ENCODE results near the gene ESRRB.

GRCh38 chr14:76430475-76430980 lies 54.6 kb downstream of the ESRRB start:
- TF ChIP-seq CTCF (conservative IDR thresholded peaks at IDR 0.05; ENCODE audit: low read length) (no peak), EZH2phosphoT487 (IDR thresholded peaks at IDR 0.05; ENCODE audit: borderline replicate concordance, low read depth, low read length) (no peak)
